ENCODE measurements around the gene ETFDH.
"Not testable (repeated sequence)": the region's sequence is repeated elsewhere in the genome, so short reads cannot be mapped to it uniquely, and the experiment has no call there.

Gene ETFDH

GRCh38 chr4:158754385-158755180 is 82.5 kb downstream of the ETFDH start:
- H3K4me3 ChIP-seq (ENCODE audit: low read depth, low read length), result no peak overlapping the region
- peak; percentile 56 for DNase-seq (ENCODE audit: low read depth)
- TF ChIP-seq CTCF (conservative IDR thresholded peaks at IDR 0.05; ENCODE audit: low read depth, low read length), result no peak

DNA sequence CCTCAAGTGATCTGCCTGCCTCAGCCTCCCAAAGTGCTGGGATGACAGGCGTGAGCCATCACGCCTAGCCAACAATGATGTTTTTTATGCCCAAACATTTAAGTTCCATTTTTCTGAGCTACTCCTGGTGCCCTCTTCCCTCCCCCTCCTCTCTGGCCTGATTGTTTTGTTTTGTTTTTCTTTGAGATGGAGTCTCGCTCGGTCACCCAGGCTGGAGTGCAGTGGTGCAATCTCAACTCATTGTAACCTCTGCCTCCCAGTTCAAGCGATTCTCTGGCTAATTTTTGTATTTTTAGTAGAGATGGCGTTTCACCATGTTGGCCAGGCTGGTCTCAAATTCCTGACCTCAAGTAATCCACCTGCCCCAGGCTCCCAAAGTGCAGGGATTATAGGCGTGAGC is 83.7 kb downstream of the ETFDH start:
- DNase-seq (ENCODE audit: low read depth); H3K4me3 ChIP-seq (ENCODE audit: low read depth, low read length): not testable (repeated sequence)

DNA sequence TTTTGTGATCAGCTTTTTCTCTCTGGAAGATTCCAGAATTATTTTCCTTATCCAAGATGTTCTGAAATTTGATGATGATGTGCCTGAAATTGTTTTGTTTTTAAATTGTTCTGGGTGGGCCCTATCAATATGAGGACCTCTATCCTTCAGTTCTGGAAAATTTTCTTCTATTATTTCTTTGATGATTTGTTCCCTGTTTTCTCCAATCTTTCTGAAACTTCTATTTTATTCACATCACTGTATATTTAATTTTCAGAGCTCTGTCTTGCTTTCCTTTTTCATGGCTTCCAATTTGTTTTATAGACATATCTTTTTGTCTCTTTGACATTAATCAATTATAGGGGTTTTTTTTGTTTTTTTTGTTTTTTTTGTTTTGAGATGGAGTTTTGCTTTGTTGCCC is 84.5 kb downstream of the ETFDH start:
- DNase-seq (ENCODE audit: low read depth), result no peak
- TF ChIP-seq CTCF (conservative IDR thresholded peaks at IDR 0.05; ENCODE audit: low read depth, low read length), result no peak
- H3K4me3 ChIP-seq (ENCODE audit: low read depth, low read length), result no peak overlapping the region

- no peak overlapping the region for H3K4me3 ChIP-seq (ENCODE audit: low read depth, low read length)
- peak; percentile 43 for DNase-seq (ENCODE audit: low read depth)
- no peak for TF ChIP-seq CTCF (conservative IDR thresholded peaks at IDR 0.05; ENCODE audit: low read depth, low read length)
Measured at GRCh38 chr4:158758142-158758541, 86.0 kb downstream of the ETFDH start.

GRCh38 chr4:158758703-158759102 is 86.6 kb downstream of the ETFDH start:
- H3K4me3 ChIP-seq (ENCODE audit: low read depth, low read length), result no peak overlapping the region
- no peak for TF ChIP-seq CTCF (conservative IDR thresholded peaks at IDR 0.05; ENCODE audit: low read depth, low read length)
- DNase-seq (ENCODE audit: low read depth), result no peak

All from choroid plexus epithelial cell (primary cell).